Measurements from ENCODE around the gene POLR3K.
"Not testable (repeated sequence)": the region's sequence is repeated elsewhere in the genome, so short reads cannot be mapped to it uniquely, and the experiment has no call there.

Gene POLR3K

GRCh38 chr16:38941-39892, 14.2 kb downstream of the POLR3K start:
- no peak overlapping the region for H3K27ac ChIP-seq (ENCODE audit: low read depth, low read length)

GRCh38 chr16:38206-38605, 15.2 kb downstream of the POLR3K start:
- not testable (repeated sequence) for H3K4me3 ChIP-seq (ENCODE audit: low read depth, low read length); H3K27ac ChIP-seq (ENCODE audit: low read depth, low read length); H3K27me3 ChIP-seq (ENCODE audit: control insufficient read depth, insufficient read depth, low read length); H3K9ac ChIP-seq (ENCODE audit: low read depth, low read length); H3K9me3 ChIP-seq (ENCODE audit: control insufficient read depth, insufficient read depth, low read length); H3K4me1 ChIP-seq (ENCODE audit: control insufficient read depth, insufficient read depth, low read length)
- H3K36me3 ChIP-seq (ENCODE audit: control insufficient read depth, insufficient read depth, low read length) = peaks cover 41% of the 10 kb centered on the region

More at GRCh38 chr16:38941-39892, 14.2 kb downstream of the POLR3K start:
- peaks cover 47% of the 10 kb centered on the region for H3K36me3 ChIP-seq (ENCODE audit: control insufficient read depth, insufficient read depth, low read length)
- H3K9me3 ChIP-seq (ENCODE audit: control insufficient read depth, insufficient read depth, low read length) = 0 out of 2 replicates have a peak, but pooled peaks cover 3% of the 10 kb centered on the region
- no peak overlapping the region for H3K4me3 ChIP-seq (ENCODE audit: low read depth, low read length)
- H3K4me1 ChIP-seq (ENCODE audit: control insufficient read depth, insufficient read depth, low read length) = no peaks in the 10 kb centered on the region
- H3K27me3 ChIP-seq (ENCODE audit: control insufficient read depth, insufficient read depth, low read length) = no peaks in the 10 kb centered on the region
- no peak overlapping the region for H3K9ac ChIP-seq (ENCODE audit: low read depth, low read length)

- Histone ChIP-seq H3K27me3 (ENCODE audit: control insufficient read depth, insufficient read depth, low read length) (no peaks in the 10 kb centered on the region), H3K9me3 (ENCODE audit: control insufficient read depth, insufficient read depth, low read length) (0 out of 2 replicates have a peak, but pooled peaks cover 3% of the 10 kb centered on the region), H3K4me3 (ENCODE audit: low read depth, low read length) (no peak overlapping the region), H3K9ac (ENCODE audit: low read depth, low read length) (no peak overlapping the region), H3K36me3 (ENCODE audit: control insufficient read depth, insufficient read depth, low read length) (peaks cover 34% of the 10 kb centered on the region), H3K4me1 (ENCODE audit: control insufficient read depth, insufficient read depth, low read length) (no peaks in the 10 kb centered on the region), H3K27ac (ENCODE audit: low read depth, low read length) (no peak overlapping the region)
Measured at GRCh38 chr16:37511-37910, 15.9 kb downstream of the POLR3K start.

GRCh38 chr16:36336-36984, 16.9 kb downstream of the POLR3K start:
- Histone ChIP-seq H3K27me3 (ENCODE audit: control insufficient read depth, insufficient read depth, low read length) (no peaks in the 10 kb centered on the region), H3K4me1 (ENCODE audit: control insufficient read depth, insufficient read depth, low read length) (no peaks in the 10 kb centered on the region), H3K36me3 (ENCODE audit: control insufficient read depth, insufficient read depth, low read length) (peaks cover 23% of the 10 kb centered on the region), H3K9me3 (ENCODE audit: control insufficient read depth, insufficient read depth, low read length) (no peaks in the 10 kb centered on the region), H3K9ac (ENCODE audit: low read depth, low read length) (no peak overlapping the region), H3K4me3 (ENCODE audit: low read depth, low read length) (no peak overlapping the region), H3K27ac (ENCODE audit: low read depth, low read length) (no peak overlapping the region)

- H3K27me3 ChIP-seq (ENCODE audit: control insufficient read depth, insufficient read depth, low read length) = no peaks in the 10 kb centered on the region
- no peaks in the 10 kb centered on the region for H3K9me3 ChIP-seq (ENCODE audit: control insufficient read depth, insufficient read depth, low read length)
- no peaks in the 10 kb centered on the region for H3K4me1 ChIP-seq (ENCODE audit: control insufficient read depth, insufficient read depth, low read length)
- no peak overlapping the region for H3K27ac ChIP-seq (ENCODE audit: low read depth, low read length)
- H3K36me3 ChIP-seq (ENCODE audit: control insufficient read depth, insufficient read depth, low read length) = peaks cover 16% of the 10 kb centered on the region
- no peak overlapping the region for H3K4me3 ChIP-seq (ENCODE audit: low read depth, low read length)
- H3K9ac ChIP-seq (ENCODE audit: low read depth, low read length) = no peak overlapping the region
Measured at GRCh38 chr16:35678-36305, 17.6 kb downstream of the POLR3K start.

GRCh38 chr16:35011-35677, 18.3 kb downstream of the POLR3K start:
- Histone ChIP-seq H3K9me3 (ENCODE audit: control insufficient read depth, insufficient read depth, low read length) (no peaks in the 10 kb centered on the region), H3K4me3 (ENCODE audit: low read depth, low read length) (no peak overlapping the region), H3K4me1 (ENCODE audit: control insufficient read depth, insufficient read depth, low read length) (no peaks in the 10 kb centered on the region), H3K9ac (ENCODE audit: low read depth, low read length) (no peak overlapping the region), H3K27me3 (ENCODE audit: control insufficient read depth, insufficient read depth, low read length) (no peaks in the 10 kb centered on the region), H3K27ac (ENCODE audit: low read depth, low read length) (no peak overlapping the region), H3K36me3 (ENCODE audit: control insufficient read depth, insufficient read depth, low read length) (peaks cover 14% of the 10 kb centered on the region)

- H3K9me3 ChIP-seq (ENCODE audit: control insufficient read depth, insufficient read depth, low read length) = no peaks in the 10 kb centered on the region
- no peaks in the 10 kb centered on the region for H3K4me1 ChIP-seq (ENCODE audit: control insufficient read depth, insufficient read depth, low read length)
- no peak overlapping the region for H3K27ac ChIP-seq (ENCODE audit: low read depth, low read length)
- H3K4me3 ChIP-seq (ENCODE audit: low read depth, low read length) = no peak overlapping the region
- H3K9ac ChIP-seq (ENCODE audit: low read depth, low read length) = no peak overlapping the region
- H3K36me3 ChIP-seq (ENCODE audit: control insufficient read depth, insufficient read depth, low read length) = peaks cover 9% of the 10 kb centered on the region; the same call in 1 of the 2 replicates
- no peaks in the 10 kb centered on the region for H3K27me3 ChIP-seq (ENCODE audit: control insufficient read depth, insufficient read depth, low read length)
Measured at GRCh38 chr16:34648-34987, 18.8 kb downstream of the POLR3K start.

GRCh38 chr16:33877-34647, 19.3 kb downstream of the POLR3K start:
- Histone ChIP-seq H3K27me3 (ENCODE audit: control insufficient read depth, insufficient read depth, low read length) (no peaks in the 10 kb centered on the region), H3K27ac (ENCODE audit: low read depth, low read length) (no peak overlapping the region), H3K4me3 (ENCODE audit: low read depth, low read length) (no peak overlapping the region), H3K9ac (ENCODE audit: low read depth, low read length) (no peak overlapping the region), H3K36me3 (ENCODE audit: control insufficient read depth, insufficient read depth, low read length) (peaks cover 7% of the 10 kb centered on the region; the same call in 1 of the 2 replicates), H3K9me3 (ENCODE audit: control insufficient read depth, insufficient read depth, low read length) (no peaks in the 10 kb centered on the region), H3K4me1 (ENCODE audit: control insufficient read depth, insufficient read depth, low read length) (no peaks in the 10 kb centered on the region)

GRCh38 chr16:33154-33876, 20.1 kb downstream of the POLR3K start:
- not testable (repeated sequence) for H3K4me3 ChIP-seq (ENCODE audit: low read depth, low read length); H3K9ac ChIP-seq (ENCODE audit: low read depth, low read length); H3K27me3 ChIP-seq (ENCODE audit: control insufficient read depth, insufficient read depth, low read length); H3K36me3 ChIP-seq (ENCODE audit: control insufficient read depth, insufficient read depth, low read length); H3K27ac ChIP-seq (ENCODE audit: low read depth, low read length); H3K9me3 ChIP-seq (ENCODE audit: control insufficient read depth, insufficient read depth, low read length); H3K4me1 ChIP-seq (ENCODE audit: control insufficient read depth, insufficient read depth, low read length)

GRCh38 chr16:30627-31026, 22.8 kb downstream of the POLR3K start:
- not testable (repeated sequence) for H3K4me3 ChIP-seq (ENCODE audit: low read depth, low read length); H3K36me3 ChIP-seq (ENCODE audit: control insufficient read depth, insufficient read depth, low read length); H3K9ac ChIP-seq (ENCODE audit: low read depth, low read length); H3K4me1 ChIP-seq (ENCODE audit: control insufficient read depth, insufficient read depth, low read length); H3K27ac ChIP-seq (ENCODE audit: low read depth, low read length); H3K27me3 ChIP-seq (ENCODE audit: control insufficient read depth, insufficient read depth, low read length); H3K9me3 ChIP-seq (ENCODE audit: control insufficient read depth, insufficient read depth, low read length)
